NCI-H1105 (cell line): ENCODE results near the gene RDH11.
"Not testable (repeated sequence)": the region's sequence is repeated elsewhere in the genome, so short reads cannot be mapped to it uniquely, and the experiment has no call there.

Experiments used
- DNase-seq: peaks from one replicate; lab custom pipeline; 2025; lab: John Stamatoyannopoulos, UW

Gene RDH11

GRCh38 chr14:67703997-67704396 is 8.4 kb upstream of the RDH11 start:
- DNase-seq, result no peak

GRCh38 chr14:67701492-67701891 is 5.9 kb upstream of the RDH11 start, which contains the start of gene RDH12:
Gene RDH12 (plus strand): TSS chr14:67701886. CDS start chr14:67722643, 20,757 bp downstream.
- not testable (repeated sequence) for DNase-seq

- DNase-seq, result no peak
These were observed 2.6 kb upstream of the RDH11 start for GRCh38 chr14:67698179-67698578.

- DNase-seq, result no peak
These were observed 1.4 kb upstream of the RDH11 start for GRCh38 chr14:67697006-67697405.

- DNase-seq, result peak; percentile 92
These were observed 672 bp downstream of the RDH11 start for GRCh38 chr14:67694791-67695393.

- DNase-seq, result no peak
These were observed 5.6 kb downstream of the RDH11 start for GRCh38 chr14:67690011-67690410.

- DNase-seq, result no peak
These were observed 11.7 kb downstream of the RDH11 start for GRCh38 chr14:67683842-67684241.

GRCh38 chr14:67680941-67681340 is 14.6 kb downstream of the RDH11 start:
- no peak for DNase-seq

- no peak for DNase-seq
These were observed 15.4 kb downstream of the RDH11 start for GRCh38 chr14:67680121-67680602.

- DNase-seq, result no peak
These were observed 16.6 kb downstream of the RDH11 start for GRCh38 chr14:67679006-67679405.

GRCh38 chr14:67675219-67675582 is 20.4 kb downstream of the RDH11 start:
- no peak for DNase-seq

GRCh38 chr14:67674480-67675218 is 20.9 kb downstream of the RDH11 start, which contains the start of gene VTI1B:
Gene VTI1B (minus strand): TSS chr14:67674632. CDS start chr14:67674489, 143 bp downstream.
- peak; percentile 68 for DNase-seq

- peak; percentile 81 for DNase-seq
These were observed 21.5 kb downstream of the RDH11 start for GRCh38 chr14:67674139-67674479.

GRCh38 chr14:67673451-67673850 is 22.1 kb downstream of the RDH11 start:
- no peak for DNase-seq

- DNase-seq, result no peak
These were observed 27.0 kb downstream of the RDH11 start for GRCh38 chr14:67668559-67668958.

GRCh38 chr14:67666750-67667449 is 28.7 kb downstream of the RDH11 start:
- DNase-seq, result peak; percentile 3

GRCh38 chr14:67665868-67666267 is 29.7 kb downstream of the RDH11 start:
- DNase-seq, result no peak

- DNase-seq, result no peak
These were observed 31.9 kb downstream of the RDH11 start for GRCh38 chr14:67663633-67664032.

- DNase-seq, result no peak
These were observed 41.8 kb downstream of the RDH11 start for GRCh38 chr14:67653651-67654280.

GRCh38 chr14:67652189-67652588 is 43.4 kb downstream of the RDH11 start:
- no peak for DNase-seq

GRCh38 chr14:67650694-67651093 is 44.9 kb downstream of the RDH11 start:
- no peak for DNase-seq

GRCh38 chr14:67650151-67650550 is 45.4 kb downstream of the RDH11 start:
- DNase-seq, result no peak
